ENCODE measurements around the gene SORCS2.

DNA sequence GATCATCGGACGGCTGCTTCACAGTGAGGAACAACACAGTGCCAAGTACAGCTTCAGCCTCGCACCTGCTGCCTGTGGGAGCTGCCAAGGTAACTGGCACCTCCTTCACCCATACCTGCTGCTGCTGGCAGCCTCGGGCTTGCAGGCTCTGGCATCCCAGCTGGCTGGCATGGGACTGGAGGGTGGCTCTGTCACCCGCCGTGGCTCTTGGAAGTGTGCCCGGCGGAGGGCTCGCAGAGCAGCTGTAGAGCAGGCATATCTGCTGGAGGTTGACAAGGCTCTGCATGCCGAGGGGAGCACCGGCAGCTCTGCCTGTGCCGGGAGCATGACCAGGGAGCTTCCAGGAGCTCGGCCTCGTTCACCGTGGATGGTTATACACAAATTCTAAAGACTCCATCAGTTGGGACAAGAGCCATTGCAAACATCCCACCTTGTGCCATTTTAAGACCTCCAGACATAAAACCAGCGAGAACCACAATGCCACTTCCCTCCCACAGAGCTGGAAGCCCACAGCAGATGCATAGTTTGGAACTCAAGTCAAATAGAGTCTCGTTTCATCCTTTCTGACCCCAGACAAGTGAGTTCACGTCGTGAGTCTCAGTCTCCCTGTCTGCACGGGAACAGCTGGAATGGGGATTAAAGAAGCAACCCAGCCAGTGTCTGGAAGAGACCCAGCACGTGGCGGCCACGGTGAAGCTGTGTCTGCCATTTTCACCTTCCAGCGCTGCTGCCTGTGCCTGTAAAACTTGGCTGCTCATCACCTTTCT lies 326.7 kb downstream of the SORCS2 start:
- TF ChIP-seq, protein P1, sequence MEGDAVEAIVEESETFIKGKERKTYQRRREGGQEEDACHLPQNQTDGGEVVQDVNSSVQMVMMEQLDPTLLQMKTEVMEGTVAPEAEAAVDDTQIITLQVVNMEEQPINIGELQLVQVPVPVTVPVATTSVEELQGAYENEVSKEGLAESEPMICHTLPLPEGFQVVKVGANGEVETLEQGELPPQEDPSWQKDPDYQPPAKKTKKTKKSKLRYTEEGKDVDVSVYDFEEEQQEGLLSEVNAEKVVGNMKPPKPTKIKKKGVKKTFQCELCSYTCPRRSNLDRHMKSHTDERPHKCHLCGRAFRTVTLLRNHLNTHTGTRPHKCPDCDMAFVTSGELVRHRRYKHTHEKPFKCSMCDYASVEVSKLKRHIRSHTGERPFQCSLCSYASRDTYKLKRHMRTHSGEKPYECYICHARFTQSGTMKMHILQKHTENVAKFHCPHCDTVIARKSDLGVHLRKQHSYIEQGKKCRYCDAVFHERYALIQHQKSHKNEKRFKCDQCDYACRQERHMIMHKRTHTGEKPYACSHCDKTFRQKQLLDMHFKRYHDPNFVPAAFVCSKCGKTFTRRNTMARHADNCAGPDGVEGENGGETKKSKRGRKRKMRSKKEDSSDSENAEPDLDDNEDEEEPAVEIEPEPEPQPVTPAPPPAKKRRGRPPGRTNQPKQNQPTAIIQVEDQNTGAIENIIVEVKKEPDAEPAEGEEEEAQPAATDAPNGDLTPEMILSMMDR (IDR thresholded peaks at IDR 0.05): no peak
- TF ChIP-seq SIN3A (IDR thresholded peaks at IDR 0.05; ENCODE audit: borderline replicate concordance, insufficient read depth, low read depth, low read length) (no peak), TCF7L2 (IDR thresholded peaks at IDR 0.05; ENCODE audit: low read depth, low read length) (no peak)
- TF ChIP-seq, protein P2, sequence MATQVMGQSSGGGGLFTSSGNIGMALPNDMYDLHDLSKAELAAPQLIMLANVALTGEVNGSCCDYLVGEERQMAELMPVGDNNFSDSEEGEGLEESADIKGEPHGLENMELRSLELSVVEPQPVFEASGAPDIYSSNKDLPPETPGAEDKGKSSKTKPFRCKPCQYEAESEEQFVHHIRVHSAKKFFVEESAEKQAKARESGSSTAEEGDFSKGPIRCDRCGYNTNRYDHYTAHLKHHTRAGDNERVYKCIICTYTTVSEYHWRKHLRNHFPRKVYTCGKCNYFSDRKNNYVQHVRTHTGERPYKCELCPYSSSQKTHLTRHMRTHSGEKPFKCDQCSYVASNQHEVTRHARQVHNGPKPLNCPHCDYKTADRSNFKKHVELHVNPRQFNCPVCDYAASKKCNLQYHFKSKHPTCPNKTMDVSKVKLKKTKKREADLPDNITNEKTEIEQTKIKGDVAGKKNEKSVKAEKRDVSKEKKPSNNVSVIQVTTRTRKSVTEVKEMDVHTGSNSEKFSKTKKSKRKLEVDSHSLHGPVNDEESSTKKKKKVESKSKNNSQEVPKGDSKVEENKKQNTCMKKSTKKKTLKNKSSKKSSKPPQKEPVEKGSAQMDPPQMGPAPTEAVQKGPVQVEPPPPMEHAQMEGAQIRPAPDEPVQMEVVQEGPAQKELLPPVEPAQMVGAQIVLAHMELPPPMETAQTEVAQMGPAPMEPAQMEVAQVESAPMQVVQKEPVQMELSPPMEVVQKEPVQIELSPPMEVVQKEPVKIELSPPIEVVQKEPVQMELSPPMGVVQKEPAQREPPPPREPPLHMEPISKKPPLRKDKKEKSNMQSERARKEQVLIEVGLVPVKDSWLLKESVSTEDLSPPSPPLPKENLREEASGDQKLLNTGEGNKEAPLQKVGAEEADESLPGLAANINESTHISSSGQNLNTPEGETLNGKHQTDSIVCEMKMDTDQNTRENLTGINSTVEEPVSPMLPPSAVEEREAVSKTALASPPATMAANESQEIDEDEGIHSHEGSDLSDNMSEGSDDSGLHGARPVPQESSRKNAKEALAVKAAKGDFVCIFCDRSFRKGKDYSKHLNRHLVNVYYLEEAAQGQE (IDR thresholded peaks at IDR 0.05; ENCODE audit: insufficient read depth in 1 of 2, low read depth in 2 of 2, low read length in 1 of 2): no peak

Measured in Panc1 (cell line).